HepG2 (cell line): ENCODE data around the gene ABCC1. TPM values are rescaled to one million over a fixed set of nuclear protein-coding genes. Genes with fewer than 3 reads are reported as not detected.
A peak's percentile ranks its signal among the peaks of the same experiment; 100 is the strongest.

Experiments
- ARID3A ChIP-seq: IDR thresholded peaks from 2 replicates; pipeline ENCODE4 v1.6.1; 2012; ENCODE audit warnings: low read depth, low read length, improper control_type of control experiment
- ATF6 ChIP-seq: sonication (generic); formaldehyde crosslinking; conservative IDR thresholded peaks from 2 replicates; pipeline ENCODE4 v1.4.0; 2020; ENCODE audit warnings: missing genetic modification reagents
- DZIP1 ChIP-seq: sonication (generic); formaldehyde crosslinking; IDR thresholded peaks from 2 replicates; pipeline ENCODE4 v1.5.0; 2020; ENCODE audit warnings: mild to moderate bottlenecking, missing genetic modification reagents
- ELF3 ChIP-seq: IDR thresholded peaks from 2 replicates; pipeline ENCODE4 v1.6.1; 2016; ENCODE audit warnings: missing genetic modification reagents, missing compliant biosample characterization
- FIP1L1 ChIP-seq: fragments of 200-400 bp; formaldehyde crosslinking; IDR thresholded peaks from 2 replicates; pipeline ENCODE4 v1.6.1; 2018; ENCODE audit warnings: low read depth, mild to moderate bottlenecking, low read length, moderate library complexity, borderline replicate concordance; ENCODE audit not compliant: insufficient read depth
- JDP2 ChIP-seq: sonication (generic); formaldehyde crosslinking; IDR thresholded peaks from 2 replicates; pipeline ENCODE4 v1.8.1; 2022; ENCODE audit warnings: missing genetic modification reagents, borderline replicate concordance
- PHF5A ChIP-seq: IDR thresholded peaks from one replicate; pipeline ENCODE4 v1.6.1; 2018; ENCODE audit warnings: low read depth, missing genetic modification reagents; ENCODE audit not compliant: unreplicated experiment
- SETDB1 ChIP-seq: sonication (generic); formaldehyde crosslinking; IDR thresholded peaks from 2 replicates; pipeline ENCODE4 v1.5.1; 2020; ENCODE audit warnings: missing genetic modification reagents, mild to moderate bottlenecking, borderline replicate concordance
- SOX6 ChIP-seq, 2 experiments: fragments of 450-650 bp in 1 of 2; sonication (generic) in 1 of 2; formaldehyde crosslinking in 1 of 2; IDR thresholded peaks; 2 replicates each; pipeline versions ENCODE4 v1.4.0 to v1.6.1; 2017 to 2020; ENCODE audit warnings: antibody characterized with exemption in 1 of 2, mild to moderate bottlenecking in 1 of 2, missing genetic modification reagents in 1 of 2
- ZNF207 ChIP-seq: fragments of 450-650 bp; IDR thresholded peaks from 2 replicates; pipeline ENCODE4 v1.6.1; 2016; ENCODE audit warnings: antibody characterized with exemption, borderline replicate concordance
- ZNF224 ChIP-seq: sonication (generic); formaldehyde crosslinking; IDR thresholded peaks from 2 replicates; pipeline ENCODE4 v1.5.0; 2020; ENCODE audit warnings: mild to moderate bottlenecking, missing genetic modification reagents
- ZNF383 ChIP-seq: sonication (generic); formaldehyde crosslinking; IDR thresholded peaks from 2 replicates; pipeline ENCODE4 v1.4.0; 2020; ENCODE audit warnings: missing genetic modification reagents, mild to moderate bottlenecking, borderline replicate concordance
- ZNF569 ChIP-seq: sonication (generic); formaldehyde crosslinking; IDR thresholded peaks from 2 replicates; pipeline ENCODE4 v1.5.0; 2020; ENCODE audit warnings: mild to moderate bottlenecking, missing genetic modification reagents, moderate library complexity, borderline replicate concordance
- ZNF670 ChIP-seq: sonication (generic); formaldehyde crosslinking; IDR thresholded peaks from 2 replicates; pipeline ENCODE4 v1.8.0; 2022; ENCODE audit warnings: mild to moderate bottlenecking, missing genetic modification reagents, borderline replicate concordance
- ZNF704 ChIP-seq: sonication (generic); formaldehyde crosslinking; IDR thresholded peaks from 2 replicates; pipeline ENCODE4 v1.8.1; 2023; ENCODE audit warnings: mild to moderate bottlenecking, inconsistent platforms, moderate library complexity, missing genetic modification reagents, borderline replicate concordance
- ZNF709 ChIP-seq: sonication (generic); formaldehyde crosslinking; IDR thresholded peaks from 2 replicates; pipeline ENCODE4 v1.5.0; 2020; ENCODE audit warnings: mild to moderate bottlenecking, missing genetic modification reagents
- ZNF737 ChIP-seq: sonication (generic); formaldehyde crosslinking; IDR thresholded peaks from 2 replicates; pipeline ENCODE4 v1.5.0; 2020; ENCODE audit warnings: missing genetic modification reagents, mild to moderate bottlenecking, borderline replicate concordance
- polyA plus RNA-seq, 8 experiments: library from polyadenylated mRNA; depleted of rRNA in 3 of 8; stranded (reverse) in 7 of 8; unstranded in 1 of 8; fragments of >200 nt; fragmentation: Illumina TruSeq in 4 of 8; extraction: Trizol in 4 of 8; gene quantifications; 2 replicates each; pipeline versions ENCODE4 v1.2.1 to v1.2.3, GENCODE V29; 2011 to 2016; ENCODE audit warnings: low read depth in 4 of 8, missing spikeins in 1 of 8, mixed read lengths in 1 of 8; ENCODE audit not compliant: insufficient read depth in 1 of 8
- total RNA-seq, 5 experiments: library from RNA; depleted of rRNA; stranded (reverse); fragments of >200 nt; fragmentation: Illumina TruSeq; extraction: Trizol; gene quantifications; 2 replicates each; pipeline ENCODE4 v1.2.3, GENCODE V29; 2016; ENCODE audit warnings: low read depth in 1 of 5

Gene ABCC1
- total and polyA plus RNA-seq, 2 of the 13 experiments (the other 11 are each of a cell fraction or from before 2014, with no cell fraction given) = 13.0 to 30.6 TPM

GRCh38 chr16:16071631-16072244 lies 122.3 kb downstream of the ABCC1 start (continued):
- no peak for TF ChIP-seq ARID3A
- TF ChIP-seq ZNF704 (CRISPR knock-in tag) = 0 out of 2 replicates have a peak, but pooled peaks have one; percentile 29
- no peak for TF ChIP-seq ZNF224
- TF ChIP-seq ZNF709 (CRISPR knock-in tag) = no peak
- TF ChIP-seq ZNF383 (CRISPR knock-in tag) = no peak
- TF ChIP-seq ZNF207 = no peak
- TF ChIP-seq FIP1L1 = 0 out of 2 replicates have a peak, but pooled peaks have one; percentile 12
- no peak for TF ChIP-seq JDP2
- 0 out of 2 replicates have a peak, but pooled peaks have one; percentile 57 for TF ChIP-seq DZIP1 (CRISPR knock-in tag)
- TF ChIP-seq SOX6 (IDR thresholded peaks at IDR 0.05) = no peak
- peak; percentile 69 for TF ChIP-seq SOX6 (CRISPR knock-in tag; IDR thresholded peaks at IDR 0.05)
- TF ChIP-seq SETDB1 = no peak
- TF ChIP-seq ATF6 = no peak
- no peak for TF ChIP-seq ZNF670 (CRISPR knock-in tag)
- TF ChIP-seq ZNF569 (CRISPR knock-in tag) = no peak
- no peak for TF ChIP-seq PHF5A (CRISPR knock-in tag)
- TF ChIP-seq ZNF737 = no peak
- TF ChIP-seq ELF3 (CRISPR knock-in tag) = no peak
